Iris pigment epithelial cell (primary cell): ENCODE results near the gene NELFCD.
A peak's percentile ranks its signal among the peaks of the same experiment; 100 is the strongest.
"Not testable (repeated sequence)": the region's sequence is repeated elsewhere in the genome, so short reads cannot be mapped to it uniquely, and the experiment has no call there.

Source experiments
- DNase-seq: peaks from one replicate; pipeline ENCODE4 v3.0.0-alpha.2; 2011; ENCODE audit warnings: low read depth

NELFCD gene

GRCh38 chr20:59026904-59027740, 46.1 kb downstream of the NELFCD start:
- no peak for DNase-seq

GRCh38 chr20:59027741-59028320, 46.8 kb downstream of the NELFCD start:
- DNase-seq = peak; percentile 81

- DNase-seq = no peak
These were observed 47.8 kb downstream of the NELFCD start for GRCh38 chr20:59028812-59029211.

GRCh38 chr20:59030911-59031563, 50.0 kb downstream of the NELFCD start:
- no peak for DNase-seq

GRCh38 chr20:59031564-59032022, 50.5 kb downstream of the NELFCD start:
- no peak for DNase-seq

GRCh38 chr20:59032023-59032712, 51.1 kb downstream of the NELFCD start, which contains the start of gene ATP5F1E:
TSS of gene ATP5F1E (minus strand) at chr20:59032335. CDS start at chr20:59032251, 84 bp downstream.
- DNase-seq = peak; percentile 97

GRCh38 chr20:59032713-59033059, 51.6 kb downstream of the NELFCD start:
- DNase-seq = peak; percentile 25

GRCh38 chr20:59033093-59033492, 52.0 kb downstream of the NELFCD start:
- no peak for DNase-seq

GRCh38 chr20:59033616-59034165, 52.6 kb downstream of the NELFCD start:
- no peak for DNase-seq

GRCh38 chr20:59035381-59035780, 54.3 kb downstream of the NELFCD start:
- no peak for DNase-seq

GRCh38 chr20:59037386-59037785, 56.3 kb downstream of the NELFCD start:
- DNase-seq = no peak

- DNase-seq = peak; percentile 64
These were observed 58.2 kb downstream of the NELFCD start for GRCh38 chr20:59039233-59039632.

- DNase-seq = no peak
These were observed 59.6 kb downstream of the NELFCD start for GRCh38 chr20:59040667-59041066.

GRCh38 chr20:59041487-59041886, 60.4 kb downstream of the NELFCD start:
- DNase-seq = not testable (repeated sequence)

- DNase-seq = no peak
These were observed 61.2 kb downstream of the NELFCD start, which contains the start of gene PRELID3B for GRCh38 chr20:59042151-59042795. TSS of gene PRELID3B (minus strand) at chr20:59042786. CDS start at chr20:59042730, 56 bp downstream.

GRCh38 chr20:59042796-59043631, 62.0 kb downstream of the NELFCD start:
- DNase-seq = peak; percentile 85

GRCh38 chr20:59043698-59044097, 62.6 kb downstream of the NELFCD start:
- no peak for DNase-seq

- no peak for DNase-seq
These were observed 63.2 kb downstream of the NELFCD start for GRCh38 chr20:59044295-59044694.
